ENCODE measurements around the gene SEC14L1.
"Not testable (repeated sequence)": the region's sequence is repeated elsewhere in the genome, so short reads cannot be mapped to it uniquely, and the experiment has no call there.

The SEC14L1 gene

DNA sequence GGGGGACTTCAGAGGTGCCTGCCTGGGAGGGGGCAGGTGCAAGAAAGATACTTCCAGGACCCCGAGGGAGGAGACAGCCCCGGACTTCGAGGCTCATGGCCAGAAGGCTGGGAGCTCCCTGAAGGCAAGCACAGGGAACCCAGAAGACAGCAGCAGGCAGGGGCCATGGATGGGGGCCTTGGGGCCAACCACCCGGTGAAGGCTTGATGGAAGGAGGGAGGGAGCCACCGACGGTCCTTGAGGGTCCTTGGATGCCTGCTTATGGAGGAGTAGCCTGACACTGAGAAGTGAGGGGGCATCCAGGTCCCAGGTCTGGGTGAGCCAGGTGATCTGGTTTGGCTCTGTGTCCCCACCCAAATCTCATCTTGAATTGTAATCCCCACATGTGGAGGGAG, 89.7 kb downstream of the SEC14L1 start:
- DNase-seq (ENCODE audit: insufficient read length, low spot score) (no peak), FAIRE-seq (no peak)

DNA sequence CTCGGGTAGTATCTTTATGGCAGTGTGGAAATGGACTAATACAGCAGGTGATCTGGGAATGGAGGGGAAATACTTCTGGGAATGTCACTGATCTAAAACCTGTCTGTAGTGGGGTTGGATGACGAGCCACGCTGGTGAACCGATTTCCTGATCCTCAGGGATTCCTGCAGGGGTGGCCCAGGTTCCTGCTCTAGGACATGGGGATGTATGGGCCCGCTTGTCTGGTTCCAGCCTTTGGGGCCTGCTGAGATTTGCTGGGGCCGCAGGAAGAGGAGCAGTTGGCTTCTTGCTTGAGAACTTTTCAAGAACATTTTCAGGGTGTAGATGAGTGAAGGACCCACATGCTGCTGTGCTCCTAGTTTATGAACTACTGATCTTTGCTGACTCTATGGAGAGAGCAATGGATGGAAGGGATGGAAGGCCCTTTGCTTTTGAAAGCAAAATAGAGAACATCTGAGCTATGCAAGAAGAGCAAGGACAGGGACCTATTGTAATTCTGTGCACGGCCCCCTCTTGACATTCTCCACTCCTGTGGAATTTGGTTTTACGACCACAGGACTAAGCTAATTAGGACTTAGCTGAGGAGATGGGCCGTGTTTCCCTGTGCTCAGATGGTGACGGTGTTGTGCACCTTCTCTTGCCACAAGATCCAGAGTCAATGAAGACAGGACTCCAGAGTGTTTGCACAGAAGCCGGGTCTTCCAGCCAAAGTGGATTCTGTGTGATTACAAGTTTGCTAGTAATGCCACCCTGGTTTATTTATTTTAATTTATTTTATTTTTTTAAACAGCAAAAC, 90.5 kb downstream of the SEC14L1 start:
- FAIRE-seq (peak; percentile 23), DNase-seq (ENCODE audit: insufficient read length, low spot score) (no peak)

DNA sequence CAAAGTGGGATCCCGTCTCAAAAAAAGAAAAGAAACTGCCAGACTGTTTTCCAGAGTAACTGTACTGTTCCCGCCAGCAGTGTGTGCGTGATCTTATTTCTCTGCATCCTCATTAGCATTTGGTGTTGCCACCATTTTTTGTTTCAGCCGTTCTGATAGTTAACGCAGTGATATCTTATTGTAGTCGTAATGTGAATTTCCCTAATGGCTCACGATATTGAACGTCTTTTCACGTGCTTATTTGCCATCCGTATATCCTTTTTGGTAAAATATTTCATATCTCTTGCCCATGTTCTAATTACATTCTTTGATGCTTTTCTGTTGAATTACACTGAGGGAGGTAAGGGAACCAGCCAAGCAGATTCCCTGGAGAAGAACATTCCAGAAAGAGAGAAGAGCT, 92.4 kb downstream of the SEC14L1 start:
- FAIRE-seq (no peak), DNase-seq (ENCODE audit: insufficient read length, low spot score) (no peak)

DNA sequence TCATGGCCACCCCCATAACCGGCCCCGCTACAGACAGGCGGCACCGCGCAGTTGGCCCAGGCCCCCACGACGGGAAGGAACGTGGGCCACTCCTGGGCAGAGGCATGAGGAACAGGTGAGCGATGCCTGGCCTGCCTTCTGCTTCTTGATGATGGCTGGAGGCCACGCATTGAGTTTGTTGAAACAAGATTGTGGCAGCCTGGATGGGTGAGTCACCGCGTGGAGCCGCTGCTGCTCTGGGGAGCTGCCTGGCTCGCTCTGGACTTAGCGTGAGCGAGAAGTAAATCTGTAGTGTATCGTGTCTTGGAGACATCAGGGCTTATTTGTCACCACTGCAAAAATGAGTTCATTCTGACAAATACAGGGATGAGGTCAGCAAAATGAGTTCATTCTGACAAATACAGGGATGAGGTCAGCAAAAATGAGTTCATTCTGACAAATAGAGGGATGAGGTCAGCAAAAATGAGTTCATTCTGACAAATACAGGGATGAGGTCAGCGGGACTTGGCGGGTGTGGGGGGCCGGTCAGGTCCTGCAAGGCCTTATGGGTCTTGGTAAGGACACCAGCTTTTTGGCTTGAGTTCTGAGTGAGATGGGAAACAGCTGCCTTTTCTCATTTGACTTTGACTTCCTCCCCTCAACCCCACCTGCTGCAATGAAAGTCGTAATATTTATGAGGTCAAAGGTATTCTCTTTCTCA, 93.0 kb downstream of the SEC14L1 start:
- DNase-seq (ENCODE audit: insufficient read length, low spot score) (peak; percentile 78), FAIRE-seq (peak; percentile 99)

DNA sequence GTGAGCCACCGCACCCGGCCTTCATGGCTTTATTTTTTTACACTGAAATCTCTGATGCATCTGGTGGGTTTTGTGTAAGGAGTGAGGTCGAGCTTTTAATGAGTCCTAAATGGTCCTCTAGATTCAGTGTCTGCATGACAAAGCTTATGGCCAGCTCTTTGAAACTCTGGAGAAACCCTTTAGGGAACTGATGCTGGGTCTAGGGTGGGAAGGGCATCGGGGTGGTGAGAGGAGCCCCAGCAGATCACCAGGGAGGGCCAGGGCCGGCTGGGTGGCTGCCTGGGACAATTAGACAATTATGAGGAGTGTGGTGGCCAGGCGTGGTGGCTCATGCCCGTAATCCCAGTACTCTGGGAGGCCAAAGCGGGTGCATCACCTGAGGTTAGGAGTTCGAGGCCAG, 93.9 kb downstream of the SEC14L1 start:
- FAIRE-seq (peak; percentile 60), DNase-seq (ENCODE audit: insufficient read length, low spot score) (no peak)

DNA sequence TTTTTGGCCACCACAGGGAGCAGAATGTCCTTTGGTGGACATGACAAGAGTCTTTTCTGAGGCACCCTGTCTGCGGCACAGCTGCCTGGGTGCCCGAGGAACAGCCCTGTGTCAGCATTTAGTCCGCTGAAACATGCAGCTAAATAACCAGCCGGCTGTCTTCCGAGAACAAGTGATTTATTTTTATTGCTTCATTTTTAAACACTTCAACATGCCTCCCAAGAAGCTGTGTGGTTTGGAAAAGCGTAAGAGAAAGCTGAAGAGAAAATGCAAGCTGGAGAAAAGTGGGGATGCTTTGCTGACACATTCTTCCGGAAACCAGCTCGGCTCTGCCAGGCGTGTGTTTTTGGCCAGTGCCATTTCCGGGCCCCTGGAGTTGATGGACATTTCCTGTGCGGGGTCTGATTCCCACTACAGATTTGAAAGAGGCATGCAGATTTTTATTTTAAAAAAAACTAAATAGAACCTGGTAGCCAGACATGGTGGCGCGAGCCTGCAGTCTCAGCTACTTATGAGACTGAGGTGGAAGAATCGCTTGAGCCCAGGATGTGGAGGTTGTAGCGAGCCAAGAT, 94.7 kb downstream of the SEC14L1 start:
- DNase-seq (ENCODE audit: insufficient read length, low spot score) (peak; percentile 92), FAIRE-seq (peak; percentile 63)

DNA sequence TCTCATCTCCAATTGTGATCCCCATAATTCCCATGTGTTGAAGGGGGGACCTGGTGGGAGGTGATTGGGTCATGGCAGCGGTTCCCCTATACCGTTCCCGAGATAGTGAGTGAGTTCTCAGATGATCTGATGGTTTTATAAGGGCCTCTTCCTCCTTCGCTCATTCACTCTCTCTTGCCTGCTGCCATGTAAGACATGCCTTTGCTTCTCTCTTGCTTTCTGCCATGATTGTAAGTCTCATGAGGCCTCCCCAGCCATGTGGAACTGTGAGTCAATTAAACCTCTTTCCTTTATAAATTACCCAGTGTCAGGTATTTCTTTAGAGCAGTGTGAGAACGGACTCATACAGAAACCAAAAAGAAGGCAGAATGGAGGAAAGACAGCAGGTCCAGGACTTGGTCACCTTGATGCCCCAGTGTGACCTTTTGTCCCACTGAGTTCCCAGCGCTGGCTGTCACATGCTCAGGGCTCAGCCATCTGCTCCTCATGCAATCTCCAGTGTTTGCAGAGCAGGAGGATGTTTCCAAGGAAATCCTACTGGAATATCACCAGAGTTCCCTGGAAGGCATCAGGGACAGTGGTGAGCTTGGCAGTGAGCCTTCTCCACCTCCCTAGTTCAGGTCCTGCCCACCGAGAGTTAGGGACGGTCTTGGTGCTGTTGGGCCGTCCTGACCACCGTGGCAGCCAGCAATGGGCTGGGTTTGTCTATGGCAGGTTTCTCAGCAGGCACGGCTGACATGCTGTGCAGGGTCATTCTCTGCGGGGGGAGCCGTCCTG, 96.7 kb downstream of the SEC14L1 start:
- FAIRE-seq (peak; percentile 71), DNase-seq (ENCODE audit: insufficient read length, low spot score) (no peak)

DNA sequence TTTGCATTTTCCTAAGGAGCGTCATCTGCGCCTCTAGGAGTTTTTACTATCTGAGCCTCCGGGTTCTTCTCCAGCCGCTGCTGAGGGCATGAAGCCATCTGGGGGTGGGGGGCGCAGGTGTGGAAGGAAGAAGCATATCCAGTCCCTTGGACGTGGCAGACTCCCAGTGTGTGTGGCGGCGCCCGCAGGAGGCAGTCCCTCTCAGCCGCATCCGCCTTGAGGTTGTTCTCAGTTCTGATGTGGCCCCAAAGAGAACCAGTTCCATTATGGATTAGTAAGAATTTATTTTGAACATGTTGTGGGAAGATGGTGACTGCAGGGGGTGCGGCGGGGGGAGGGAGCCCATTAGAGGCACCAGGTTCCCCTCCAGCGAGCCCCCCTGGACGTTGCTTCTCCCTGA, 100.2 kb downstream of the SEC14L1 start:
- DNase-seq (ENCODE audit: insufficient read length, low spot score) (no peak), FAIRE-seq (no peak)

DNA sequence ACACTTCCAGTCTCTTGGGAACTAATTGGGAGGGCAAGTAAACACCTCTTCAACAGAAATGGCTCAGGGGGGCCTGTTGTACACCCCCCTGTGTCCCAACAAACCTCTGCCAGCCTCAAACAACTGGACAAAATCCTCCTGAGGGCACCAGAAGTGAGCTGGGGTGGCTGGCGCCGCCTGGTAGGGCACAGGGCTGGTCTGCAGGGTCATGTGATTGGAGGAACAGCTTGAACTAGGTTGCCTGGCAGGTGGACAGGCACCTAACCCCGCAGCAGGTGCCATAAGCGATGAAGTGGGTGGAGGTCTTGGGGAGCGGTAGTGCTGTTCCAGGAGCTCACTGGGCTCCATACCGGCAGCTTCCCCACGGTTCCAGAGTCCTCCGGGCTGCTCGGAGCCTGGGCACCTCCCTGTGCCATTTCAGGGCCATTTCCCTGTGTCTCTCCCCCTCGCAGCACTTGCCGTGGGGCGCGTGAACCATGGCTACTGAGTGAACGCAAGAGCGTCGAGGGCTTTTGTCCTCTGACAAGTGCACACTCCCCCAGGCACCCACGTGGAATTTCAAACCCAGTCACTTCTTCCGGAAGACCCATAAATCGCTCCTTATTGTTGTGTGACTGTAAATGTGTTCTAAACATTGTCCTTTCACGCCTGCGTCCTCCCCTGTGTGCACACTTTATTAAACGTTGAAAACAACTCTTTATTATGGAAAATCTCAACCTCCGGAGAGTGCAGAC, 101.5 kb downstream of the SEC14L1 start:
- FAIRE-seq, result no peak

DNA sequence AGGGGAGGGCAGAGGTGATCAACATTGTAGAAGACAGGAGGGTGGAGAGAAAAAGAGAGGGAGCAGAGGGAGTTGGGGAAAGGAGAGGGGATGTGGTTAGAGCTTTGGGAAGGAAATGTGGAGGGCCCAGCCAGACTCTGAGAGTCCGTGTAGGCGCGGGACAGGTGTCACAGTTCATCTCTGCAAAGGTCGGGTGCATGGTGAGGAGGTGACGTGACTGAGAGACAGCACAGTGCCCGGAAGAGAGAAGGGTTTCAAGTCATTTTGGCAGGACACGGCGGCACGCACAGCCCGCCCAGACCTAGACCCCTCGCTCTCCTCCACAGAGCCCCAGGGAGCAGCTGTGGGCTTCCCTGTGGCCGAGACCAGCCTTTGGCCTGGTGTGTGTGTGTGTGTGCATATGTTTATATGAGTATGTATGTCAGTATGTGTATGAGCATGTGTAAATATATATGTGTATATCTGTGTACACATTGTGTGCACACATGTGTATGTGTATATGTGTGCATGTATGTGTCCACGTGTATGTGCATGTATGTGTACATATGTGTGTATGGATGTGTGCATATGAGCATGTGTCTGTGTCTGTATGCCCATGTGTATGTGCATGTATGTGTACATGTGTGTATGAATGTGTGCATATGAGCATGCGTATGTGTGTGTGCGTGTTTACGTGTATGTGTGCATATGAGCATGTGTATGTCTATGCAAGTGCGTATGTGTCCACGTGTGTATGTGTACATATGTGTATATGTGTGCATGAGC, 104.6 kb downstream of the SEC14L1 start:
- DNase-seq (ENCODE audit: insufficient read length, low spot score) (no peak), FAIRE-seq (peak; percentile 98)

More for the DNA sequence above, 101.5 kb downstream of the SEC14L1 start:
- no peak for DNase-seq (ENCODE audit: insufficient read length, low spot score)

DNA sequence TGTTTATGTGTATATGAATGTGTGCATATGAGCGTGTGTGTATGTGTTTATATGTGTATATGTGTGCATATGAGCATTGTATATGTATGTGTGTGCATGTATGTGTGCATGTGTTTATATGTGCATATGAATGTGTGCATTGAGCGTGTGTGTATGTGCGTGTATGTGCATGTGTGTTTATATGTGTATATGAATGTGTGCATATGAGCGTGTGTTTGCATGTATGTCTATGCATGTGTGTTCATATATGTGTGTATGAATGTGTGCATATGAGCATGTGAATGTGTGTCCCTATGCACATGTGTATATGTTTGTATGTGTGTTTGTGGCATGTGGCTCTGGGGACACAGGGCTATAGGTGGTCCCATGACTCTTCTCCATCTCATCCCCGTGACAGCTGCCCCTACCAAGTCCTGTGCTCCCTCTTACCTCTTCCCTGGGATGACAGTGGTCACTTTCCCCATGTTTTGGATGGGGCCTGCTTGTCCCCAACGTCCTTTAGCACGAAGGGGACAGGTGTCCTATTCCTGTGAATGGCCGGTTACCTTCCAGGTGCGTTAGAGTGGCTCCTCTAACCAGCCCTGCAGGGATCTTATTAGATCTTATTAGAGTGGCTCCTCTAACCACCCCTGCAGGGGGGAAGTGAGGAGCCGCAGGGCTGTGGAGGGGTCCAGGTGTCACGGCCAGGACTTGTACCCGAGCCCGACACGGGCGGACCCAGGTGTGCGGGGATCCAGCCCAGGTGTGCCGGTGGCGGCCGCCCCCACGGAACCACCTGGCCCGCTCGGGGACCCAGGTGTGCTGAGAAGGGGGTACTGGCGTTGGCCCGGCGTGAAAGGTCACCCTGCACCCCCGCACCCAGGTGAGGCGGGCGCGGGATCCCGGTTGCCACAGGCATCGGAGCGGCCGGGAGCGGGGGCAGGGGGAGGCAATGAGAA, 105.6 kb downstream of the SEC14L1 start:
- FAIRE-seq, result no peak

DNA sequence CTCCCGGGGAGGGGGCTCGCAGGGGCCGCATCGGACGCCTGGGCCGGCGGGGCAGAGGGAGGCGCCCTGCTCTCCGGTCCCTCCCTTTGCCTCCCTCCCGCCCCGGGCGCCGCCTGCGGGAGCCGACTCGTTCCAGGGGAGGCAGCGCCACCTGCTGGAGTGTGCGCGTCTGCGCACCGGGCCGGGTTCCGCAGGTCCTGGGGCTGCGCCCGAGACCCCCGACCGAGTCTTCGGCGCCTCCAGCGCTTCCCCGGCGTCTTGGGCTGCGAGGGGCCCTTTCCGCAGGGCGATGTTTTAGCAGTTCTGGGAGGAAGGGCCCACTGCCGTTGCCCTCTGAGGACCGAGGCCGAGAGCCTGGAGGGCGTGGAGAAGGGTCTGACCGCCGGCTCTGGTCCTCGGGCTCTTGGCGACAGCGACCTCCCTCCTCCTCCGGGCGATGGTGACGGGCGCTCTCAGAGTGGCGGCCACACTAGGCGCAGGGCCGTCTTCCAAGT, 106.3 kb downstream of the SEC14L1 start:
- FAIRE-seq (peak; percentile 87), DNase-seq (ENCODE audit: insufficient read length, low spot score) (peak; percentile 86)

More for the DNA sequence above, 105.6 kb downstream of the SEC14L1 start:
- no peak for DNase-seq (ENCODE audit: insufficient read length, low spot score)

DNA sequence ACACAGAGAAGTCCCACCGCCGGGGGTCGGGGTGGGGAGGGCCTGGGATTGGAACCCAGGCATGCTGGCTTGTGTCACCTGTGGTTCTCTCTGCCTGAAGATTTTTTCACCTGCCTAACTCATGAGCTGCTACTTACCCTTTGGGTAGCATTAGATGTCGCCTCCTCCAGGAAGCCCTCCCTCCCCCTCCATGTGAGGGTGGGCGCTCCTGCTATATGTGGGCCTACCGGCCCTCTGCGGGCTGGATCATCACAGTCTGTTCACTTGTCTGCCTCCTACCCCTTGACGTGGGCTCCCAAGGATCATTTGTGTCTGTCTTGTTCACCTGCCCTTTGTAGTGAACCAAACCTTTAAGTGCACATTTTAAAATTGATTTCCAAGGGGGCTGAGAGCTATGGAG, 106.8 kb downstream of the SEC14L1 start:
- DNase-seq (ENCODE audit: insufficient read length, low spot score), result no peak
- peak; percentile 26 for FAIRE-seq

DNA sequence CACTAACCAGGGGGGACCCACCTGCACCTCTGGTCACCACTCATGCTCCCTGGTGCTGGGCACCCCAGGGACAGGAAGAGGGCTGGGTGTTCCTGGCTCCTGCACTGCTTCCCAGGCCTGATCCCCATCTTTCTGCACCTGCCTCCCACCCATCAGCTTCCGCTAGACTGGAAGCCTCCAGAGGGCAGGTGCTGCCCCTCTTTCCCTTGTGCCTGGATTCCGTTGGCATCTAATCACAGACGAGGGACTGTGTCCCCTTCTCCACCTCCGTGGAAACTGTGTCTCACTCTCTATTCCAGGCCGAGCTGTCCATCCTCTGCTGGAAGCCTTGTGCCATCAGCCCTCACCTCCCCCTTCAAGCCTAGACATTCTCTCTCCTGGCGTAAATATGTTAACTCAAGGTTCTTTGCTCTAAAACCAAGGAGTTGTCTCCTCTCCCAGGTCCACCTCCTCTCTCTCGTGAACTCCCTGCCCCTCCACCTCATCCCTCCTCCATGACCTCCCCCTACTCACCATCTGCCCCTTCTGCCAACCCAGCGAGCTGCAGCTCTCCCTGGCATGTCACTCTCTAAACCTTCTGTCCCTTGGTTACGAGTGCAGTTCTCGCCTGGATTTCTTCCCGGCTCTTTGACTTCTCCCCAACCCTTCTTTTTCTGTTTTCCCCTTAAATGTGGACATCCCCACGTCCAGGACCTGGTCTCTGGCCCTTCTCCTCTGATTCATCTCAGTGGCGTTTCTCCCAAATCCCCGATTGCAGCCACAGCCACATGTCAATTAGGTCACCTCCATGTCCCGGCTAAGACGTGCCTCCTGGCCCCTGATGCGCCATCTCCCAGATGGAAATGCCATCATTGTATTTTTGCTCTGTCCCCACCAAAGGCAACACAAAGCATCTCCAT, 107.7 kb downstream of the SEC14L1 start:
- DNase-seq (ENCODE audit: insufficient read length, low spot score) (no peak), FAIRE-seq (peak; percentile 69)

DNA sequence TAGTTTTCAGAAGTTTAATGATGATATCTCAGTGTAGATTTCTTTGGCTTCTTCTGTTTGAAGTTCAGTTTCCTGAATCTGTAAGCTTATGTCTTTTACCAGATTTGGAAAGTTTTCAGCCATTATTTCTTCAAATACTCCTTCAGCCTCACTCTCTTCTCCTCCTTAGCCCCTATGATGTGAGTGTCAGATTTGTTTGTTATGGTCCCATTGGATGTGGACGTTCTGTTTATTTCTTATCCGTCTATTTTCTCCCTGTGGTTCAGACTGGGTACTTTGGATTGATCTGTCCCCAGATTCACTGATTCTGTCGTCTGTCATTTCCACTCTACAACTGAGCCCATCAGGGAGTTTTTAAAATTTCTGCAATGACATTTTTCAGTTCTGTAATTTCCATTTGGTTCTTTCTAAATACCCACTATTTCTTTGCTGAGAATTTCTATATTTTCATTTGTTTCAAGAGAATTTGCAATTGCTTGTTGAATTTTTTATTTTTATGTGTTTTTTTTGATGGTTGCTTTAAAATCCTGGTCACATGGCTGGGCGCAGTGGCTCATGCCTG, 110.9 kb downstream of the SEC14L1 start:
- no peak for FAIRE-seq
- DNase-seq (ENCODE audit: insufficient read length, low spot score), result no peak

DNA sequence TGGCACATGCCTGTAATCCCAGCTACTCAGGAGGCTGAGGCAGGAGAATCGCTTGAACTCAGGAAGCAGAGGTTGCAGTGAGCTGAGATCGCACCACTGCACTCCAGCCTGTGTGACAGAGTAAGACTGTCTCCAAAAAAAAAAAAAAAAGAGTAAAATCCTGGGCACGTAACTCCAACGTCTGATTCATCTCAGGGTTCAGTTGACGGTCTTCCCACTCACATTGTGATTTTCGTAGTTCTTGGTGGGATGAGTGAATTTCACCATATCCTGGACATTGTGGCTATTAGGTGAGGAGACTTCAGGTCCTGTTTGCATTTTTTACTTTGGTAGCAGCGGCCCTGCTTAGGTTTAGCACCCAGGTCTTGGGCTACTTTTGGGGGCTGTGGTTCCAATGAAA, 111.5 kb downstream of the SEC14L1 start:
- not testable (repeated sequence) for DNase-seq (ENCODE audit: insufficient read length, low spot score)
- FAIRE-seq, result peak; percentile 9

DNA sequence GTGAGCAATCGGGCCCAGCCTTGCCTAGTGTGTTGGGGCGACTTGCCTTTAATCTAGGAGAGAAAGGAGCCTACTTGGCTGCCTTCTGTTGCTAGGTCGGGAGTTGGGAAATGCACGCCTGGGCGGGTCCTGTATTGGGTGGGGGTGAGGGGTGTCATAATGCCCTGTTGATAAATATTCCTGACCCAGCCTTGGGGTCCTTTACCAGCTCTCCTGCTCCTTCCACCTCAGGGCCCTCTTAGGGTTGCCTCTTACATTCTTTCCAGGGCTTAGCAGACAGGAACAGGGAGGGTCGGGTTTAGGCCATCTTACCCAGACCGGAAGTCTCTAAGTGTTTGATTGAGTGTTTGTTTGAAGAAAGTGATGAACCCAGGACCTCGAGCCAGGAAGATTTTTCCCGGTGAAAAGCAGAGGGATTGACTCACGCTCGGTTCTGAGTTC, 112.9 kb downstream of the SEC14L1 start:
- FAIRE-seq, result no peak

More for the DNA sequence above, 112.9 kb downstream of the SEC14L1 start:
- no peak for DNase-seq (ENCODE audit: insufficient read length, low spot score)

Measured in HTR-8/SVneo (cell line).